B cell (primary cell): Measurements from ENCODE around the gene PTPRN2. TPM values are rescaled to one million over a fixed set of nuclear protein-coding genes. Genes with fewer than 3 reads are reported as not detected.

Source experiments
- ATAC-seq: fragments of 200-7000 bp; cut with Tn5 transposase; one replicate; pipeline ENCODE4 v1.10.0; 2021; ENCODE audit warnings: low read depth, mild to moderate bottlenecking, moderate number of reproducible peaks, moderate library complexity
- CTCF ChIA-PET: fragments of 350-600 bp; sonication (Branson Sonifier 250); formaldehyde crosslinking; loops from one replicate; lab custom pipeline; 2021; ENCODE audit warnings: antibody characterized with exemption, inconsistent platforms; lab: Charles Lee
- POLR2A ChIA-PET: fragments of 350-600 bp; sonication (Branson Sonifier 250); formaldehyde crosslinking; loops from one replicate; lab custom pipeline; 2021; ENCODE audit warnings: antibody characterized with exemption; lab: Charles Lee
- DNase-seq: peaks from one replicate; pipeline ENCODE4 v3.0.0; 2013
- H2AFZ ChIP-seq: 2 replicates; pipeline ENCODE4 v1.6.1; 2012; ENCODE audit warnings: mild to moderate bottlenecking, low read depth, low read length; ENCODE audit not compliant: insufficient read depth, poor library complexity, severe bottlenecking
- H3K27ac ChIP-seq, 2 donors: 1 replicate in 1 of 2; 2 replicates in 1 of 2; pipeline ENCODE4 v1.5.1; 2012 to 2013; ENCODE audit warnings: low read length in 2 of 2, mild to moderate bottlenecking in 2 of 2, moderate library complexity in 1 of 2
- H3K27me3 ChIP-seq, 4 experiments: fragments of 200-600 bp in 1 of 4; sonication (generic) in 1 of 4; replicated peaks in 1 of 4; 1 replicate in 2 of 4; 2 replicates in 2 of 4; pipeline versions ENCODE4 v1.6.1 to v1.7.0; 2013 to 2016; ENCODE audit warnings: low read length in 3 of 4, mild to moderate bottlenecking in 2 of 4, mixed read lengths in 1 of 4, moderate library complexity in 1 of 4; ENCODE audit not compliant: insufficient read depth in 4 of 4, control insufficient read depth in 3 of 4; ENCODE audit errors: control extremely low read depth in 1 of 4
- H3K36me3 ChIP-seq, 2 experiments: replicated peaks in 1 of 2; 1 replicate in 1 of 2; 2 replicates in 1 of 2; pipeline versions ENCODE4 v1.6.1 to v1.7.1; 2013; ENCODE audit warnings: low read length in 1 of 2; ENCODE audit not compliant: insufficient read depth in 2 of 2, control insufficient read depth in 1 of 2; ENCODE audit errors: control extremely low read depth in 1 of 2, extremely low read depth in 1 of 2
- H3K4me1 ChIP-seq, 2 donors: fragments of 200-600 bp in 1 of 2; sonication (generic) in 1 of 2; 1 replicate in 1 of 2; 2 replicates in 1 of 2; pipeline versions ENCODE4 v1.5.1 to v1.6.1; 2013 to 2017; ENCODE audit warnings: low read length in 2 of 2; ENCODE audit not compliant: control insufficient read depth in 2 of 2, insufficient read depth in 2 of 2
- H3K4me2 ChIP-seq: replicated peaks from 2 replicates; pipeline ENCODE3; 2012; ENCODE audit warnings: mild to moderate bottlenecking, low read depth, low read length; ENCODE audit not compliant: poor library complexity, severe bottlenecking
- H3K4me3 ChIP-seq, 5 experiments: fragments of 200-600 bp in 1 of 5; sonication (generic) in 1 of 5; 1 replicate in 3 of 5; 2 replicates in 2 of 5; pipeline versions ENCODE4 v1.5.1 to v1.7.0; 2011 to 2016; ENCODE audit warnings: low read length in 4 of 5, mild to moderate bottlenecking in 4 of 5, low read depth in 2 of 5, control low read depth in 1 of 5, moderate library complexity in 1 of 5; ENCODE audit not compliant: insufficient read depth in 1 of 5; ENCODE audit errors: control extremely low read depth in 1 of 5, extremely low read depth in 1 of 5
- H3K79me2 ChIP-seq: fragments of 200-600 bp; sonication (generic); one replicate; pipeline ENCODE4 v1.6.0; 2016; ENCODE audit warnings: low read length; ENCODE audit not compliant: control insufficient read depth, insufficient read depth
- H3K9ac ChIP-seq: fragments of 200-600 bp; sonication (generic); 2 replicates; pipeline ENCODE4 v1.6.1; 2017; ENCODE audit warnings: mild to moderate bottlenecking, low read length, moderate library complexity
- H3K9me3 ChIP-seq, 3 donors: one replicate each; pipeline versions ENCODE4 v1.6.1 to v1.7.1; 2013; ENCODE audit warnings: low read length in 2 of 3; ENCODE audit not compliant: control insufficient read depth in 2 of 3, insufficient read depth in 1 of 3; ENCODE audit errors: control extremely low read depth in 1 of 3
- H4K20me1 ChIP-seq: 2 replicates; pipeline ENCODE4 v1.6.0; 2012; ENCODE audit warnings: mild to moderate bottlenecking, low read length; ENCODE audit not compliant: insufficient read depth, control insufficient read depth, poor library complexity, severe bottlenecking
- H3K27ac Mint-ChIP-seq: one replicate; pipeline ENCODE4 v1.8.0; 2021; ENCODE audit warnings: mixed read lengths
- H3K27me3 Mint-ChIP-seq: one replicate; pipeline ENCODE4 v1.8.0; 2021; ENCODE audit warnings: mixed read lengths
- H3K4me1 Mint-ChIP-seq: one replicate; pipeline ENCODE4 v1.8.0; 2021; ENCODE audit warnings: mixed read lengths
- H3K4me3 Mint-ChIP-seq: one replicate; pipeline ENCODE4 v1.8.0; 2021; ENCODE audit warnings: mixed read lengths
- H3K9me3 Mint-ChIP-seq: one replicate; pipeline ENCODE4 v1.8.0; 2022; ENCODE audit warnings: mixed read lengths; ENCODE audit not compliant: insufficient read depth
- CTCF ChIP-seq: fragments of 200-600 bp; IDR thresholded peaks from one replicate; pipeline ENCODE4 v1.8.0; 2022; ENCODE audit warnings: antibody characterized with exemption, mild to moderate bottlenecking
- EZH2 ChIP-seq: IDR thresholded peaks from 2 replicates; pipeline ENCODE4 v1.6.1; 2012; ENCODE audit warnings: borderline replicate concordance, low read depth, mild to moderate bottlenecking, moderate library complexity, low read length; ENCODE audit not compliant: insufficient read depth, poor library complexity, severe bottlenecking
- WGBS: methylation state at CpG from one replicate; pipeline ENCODE4 v1.1.5; 2013; ENCODE audit warnings: missing lambda C conversion rate; ENCODE audit not compliant: insufficient coverage; 5-methylcytosine and 5-hydroxymethylcytosine counted together
- intact Hi-C: fragments of 100-400 bp; cut with micrococcal nuclease; formaldehyde crosslinking; loops from one replicate; pipeline ENCODE4 v1.10.0; 2022
- polyA plus RNA-seq: library from polyadenylated mRNA; depleted of rRNA; stranded (reverse); fragments of >200 nt; gene quantifications from 2 replicates; pipeline ENCODE4 v1.2.3, GENCODE V29; 2012
- total RNA-seq, 2 donors: library from RNA; stranded (reverse); fragments of 120-200 nt in 1 of 2; gene quantifications; 1 replicate in 1 of 2; 2 replicates in 1 of 2; pipeline versions ENCODE4 v1.2.3 to v1.2.4, GENCODE V29; 2013 to 2022

The PTPRN2 gene
- total and polyA plus RNA-seq, 2 donors (not counting 1 experiment from before 2014, with no cell fraction given) = 2.0 to 5.0 TPM

DNA sequence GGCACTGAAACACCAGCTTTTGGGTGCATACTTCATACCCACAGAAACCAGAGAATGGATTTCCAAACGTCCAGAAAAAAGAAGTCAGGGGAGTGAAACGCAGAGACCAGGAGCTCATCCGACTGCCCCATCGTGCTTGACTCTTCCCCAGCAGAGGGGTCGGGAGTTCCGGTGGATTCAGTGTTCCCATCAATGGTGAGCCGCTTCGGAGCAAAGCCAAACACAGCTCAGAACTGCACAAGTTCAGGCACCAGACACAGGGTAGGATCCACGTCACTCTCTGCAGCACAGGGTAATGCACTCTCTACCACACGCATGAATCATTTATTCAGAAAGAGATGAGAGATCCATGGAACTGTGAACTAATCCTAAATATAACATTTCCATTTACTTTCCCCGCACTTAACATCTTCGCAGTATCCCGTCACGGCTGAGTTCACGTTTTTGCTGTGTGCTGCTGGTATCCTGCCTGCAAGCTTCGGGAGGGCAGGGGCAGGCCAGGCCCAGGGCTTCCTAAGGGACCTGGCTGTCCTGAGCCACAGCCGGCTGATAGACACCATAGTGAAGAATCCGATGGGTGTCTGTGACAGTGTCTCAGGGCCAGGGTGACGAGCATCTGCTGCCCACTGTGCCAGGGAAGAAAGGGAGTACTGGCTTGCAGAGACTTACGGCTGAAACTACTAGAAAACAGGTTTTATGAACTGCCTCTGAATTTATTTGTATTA is 545.3 kb downstream of the PTPRN2 start:
- H3K27ac Mint-ChIP-seq = no peak overlapping the region
- Histone ChIP-seq H2AFZ (no peak overlapping the region), H3K27ac (no peak overlapping the region), H3K79me2 (no peaks in the 10 kb centered on the region), H3K9ac (no peak overlapping the region), H3K36me3 (no peaks in the 10 kb centered on the region), H3K4me3 (no peak overlapping the region), H3K27me3 (no peaks in the 10 kb centered on the region), H3K4me2 (no peak overlapping the region), H4K20me1 (no peaks in the 10 kb centered on the region), H3K4me1 (no peaks in the 10 kb centered on the region), H3K9me3 (peaks cover 2 to 28% (median 15%) of the 10 kb centered on the region in 3 donors)
- H3K4me1 Mint-ChIP-seq = no peaks in the 10 kb centered on the region
- H3K4me3 Mint-ChIP-seq = no peak overlapping the region
- 88% methylated on average over 18 of the region's 20 CpGs for WGBS
- CTCF ChIA-PET = no interaction called here
- no peak for TF ChIP-seq CTCF
- TF ChIP-seq EZH2 = no peak
- POLR2A ChIA-PET = no interaction called here
- DNase-seq = no peak
- no peaks in the 10 kb centered on the region for H3K27me3 Mint-ChIP-seq
- H3K9me3 Mint-ChIP-seq = peaks cover 9% of the 10 kb centered on the region
- no peak for ATAC-seq
- intact Hi-C loops = no loop called here

GRCh38 chr7:158040199-158040598 is 547.4 kb downstream of the PTPRN2 start:
- Mint-ChIP-seq H3K4me3 (no peak overlapping the region), H3K27me3 (no peaks in the 10 kb centered on the region), H3K9me3 (peaks cover 9% of the 10 kb centered on the region), H3K4me1 (no peaks in the 10 kb centered on the region), H3K27ac (no peak overlapping the region)
- CTCF ChIA-PET = no interaction called here
- H3K27me3 ChIP-seq = no peaks in the 10 kb centered on the region
- ATAC-seq (no peak), DNase-seq (no peak)
- H3K36me3 ChIP-seq = no peaks in the 10 kb centered on the region
- H3K4me2 ChIP-seq = no peak overlapping the region
- no peak overlapping the region for H3K4me3 ChIP-seq
- 91% methylated on average over 4 of the region's 6 CpGs for WGBS
- no peaks in the 10 kb centered on the region for H3K4me1 ChIP-seq
- H4K20me1 ChIP-seq = no peaks in the 10 kb centered on the region
- no peak overlapping the region for H3K9ac ChIP-seq
- H3K9me3 ChIP-seq = peaks cover 2 to 25% (median 15%) of the 10 kb centered on the region in 3 donors
- TF ChIP-seq EZH2 = no peak
- no peak for TF ChIP-seq CTCF
- no peaks in the 10 kb centered on the region for H3K79me2 ChIP-seq
- intact Hi-C loops = no loop called here
- H3K27ac ChIP-seq = no peak overlapping the region
- no peak overlapping the region for H2AFZ ChIP-seq
- POLR2A ChIA-PET = no interaction called here
